IPS DF 6.9 (cell line): Measurements from ENCODE around the gene BCL11A.

Source experiments
- DNase-seq: peaks from one replicate; pipeline ENCODE4 v3.0.0-alpha.2; 2013; ENCODE audit warnings: low read depth, low spot score
- H3K27ac ChIP-seq: one replicate; pipeline ENCODE4 v1.5.1; 2013; ENCODE audit warnings: low read length, control low read depth
- H3K27me3 ChIP-seq: 2 replicates; pipeline ENCODE4 v1.6.1; 2013; ENCODE audit warnings: mild to moderate bottlenecking, low read length; ENCODE audit not compliant: control insufficient read depth, insufficient read depth
- H3K36me3 ChIP-seq: 2 replicates; pipeline ENCODE4 v1.6.1; 2013; ENCODE audit warnings: low read length; ENCODE audit not compliant: control insufficient read depth, insufficient read depth
- H3K4me1 ChIP-seq: 2 replicates; pipeline ENCODE4 v1.6.1; 2013; ENCODE audit warnings: low read length; ENCODE audit not compliant: control insufficient read depth, insufficient read depth
- H3K4me3 ChIP-seq: 2 replicates; pipeline ENCODE4 v1.5.1; 2013; ENCODE audit warnings: mild to moderate bottlenecking, low read length
- H3K9me3 ChIP-seq: 2 replicates; pipeline ENCODE4 v1.6.1; 2013; ENCODE audit warnings: low read length, inconsistent platforms; ENCODE audit not compliant: control insufficient read depth, insufficient read depth
- WGBS: extraction: QIAGEN DNeasy Blood & Tissue Kit; methylation state at CpG from one replicate; pipeline ENCODE4 v1.1.7; 2013; ENCODE audit warnings: mixed read lengths, missing lambda C conversion rate; ENCODE audit not compliant: insufficient read length, insufficient coverage; 5-methylcytosine and 5-hydroxymethylcytosine counted together

Gene BCL11A

DNA sequence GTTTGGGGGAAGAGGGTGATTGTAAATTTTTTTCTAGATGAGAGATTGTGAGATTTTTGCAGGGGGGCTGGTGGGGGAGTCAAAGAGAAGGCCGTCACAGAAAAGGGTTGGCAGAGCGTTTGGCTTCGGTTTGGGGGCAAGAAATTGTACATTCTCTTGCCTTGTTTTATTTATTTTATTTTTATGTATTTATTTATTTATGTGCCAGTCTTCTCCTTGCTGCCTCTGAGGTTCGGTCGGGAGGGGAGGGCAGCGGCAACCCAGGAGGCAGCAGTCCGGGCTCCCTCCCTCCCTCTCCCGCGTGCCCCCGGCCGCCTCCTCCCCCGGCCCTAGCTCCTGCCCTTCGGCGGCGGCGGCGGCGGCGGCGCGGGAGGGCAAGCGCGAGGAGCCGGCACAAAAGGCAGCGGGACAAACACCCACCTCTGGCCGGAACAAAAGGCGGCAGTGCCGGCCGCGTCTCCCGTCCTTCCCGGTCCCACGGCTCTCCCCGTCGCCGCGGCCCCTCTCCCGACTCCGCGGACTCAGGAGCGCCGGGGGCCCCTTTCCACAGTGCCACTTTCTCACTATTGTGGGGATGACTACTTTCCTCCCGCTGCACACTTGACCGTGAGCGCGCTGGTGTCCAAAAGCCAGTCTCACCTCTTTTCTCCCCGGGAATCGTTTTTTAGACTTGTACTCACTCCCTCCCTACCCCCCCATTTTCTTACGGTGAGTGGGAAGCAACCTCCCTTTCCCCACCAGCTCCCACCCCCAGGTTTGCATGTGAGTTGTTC, 1.2 kb downstream of the BCL11A start:
- Histone ChIP-seq H3K9me3 (no peaks in the 10 kb centered on the region), H3K36me3 (no peaks in the 10 kb centered on the region), H3K4me3 (peak overlapping the region; percentile 59), H3K27ac (no peak overlapping the region), H3K27me3 (no peaks in the 10 kb centered on the region), H3K4me1 (no peaks in the 10 kb centered on the region)
- WGBS = no CpG with 5 or more reads among the region's 49 CpGs
- no peak for DNase-seq

DNA sequence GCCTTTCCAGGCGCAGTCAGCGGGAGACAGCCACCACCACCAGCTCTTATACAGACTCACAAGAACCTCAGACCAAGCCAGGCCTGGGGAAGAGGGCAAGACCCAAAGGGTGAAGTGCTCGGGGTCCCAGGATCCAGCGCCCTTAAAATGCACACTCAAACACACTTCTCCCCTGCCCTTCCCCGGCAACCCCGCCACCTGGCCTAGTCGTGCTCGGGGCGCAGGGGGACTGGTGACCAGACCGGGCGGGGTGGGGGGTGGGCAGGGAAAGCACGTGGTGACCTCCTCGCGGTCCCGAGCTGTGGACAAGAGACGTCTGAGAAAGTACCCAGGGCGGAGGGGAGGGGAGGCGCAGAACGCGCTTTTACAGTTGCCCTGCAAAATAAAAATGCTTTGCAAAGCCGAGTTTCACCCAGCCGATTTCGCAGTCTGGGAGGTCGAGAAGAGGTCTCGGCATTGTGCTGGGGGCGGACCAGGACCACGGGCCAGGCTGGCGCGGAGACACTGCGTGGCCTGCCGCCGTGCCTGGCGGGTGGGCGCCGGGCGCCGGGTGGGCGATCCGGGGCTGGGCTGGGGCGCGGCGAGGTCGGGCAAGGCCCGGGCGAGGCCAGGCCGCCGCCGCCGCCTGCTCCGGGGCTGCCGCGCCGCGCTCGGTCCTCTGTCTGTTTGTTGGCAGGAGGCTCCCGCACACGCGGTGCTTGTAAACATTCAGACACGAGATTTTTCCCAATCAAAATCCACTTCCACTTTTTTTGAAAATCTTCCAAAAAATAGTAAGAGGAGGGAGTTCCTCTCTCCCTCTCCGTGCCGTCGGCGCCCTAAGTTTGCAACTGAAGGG, 2.0 kb downstream of the BCL11A start:
- no peaks in the 10 kb centered on the region for H3K27me3 ChIP-seq
- no peaks in the 10 kb centered on the region for H3K9me3 ChIP-seq
- H3K4me1 ChIP-seq = no peaks in the 10 kb centered on the region
- no CpG with 5 or more reads among the region's 63 CpGs for WGBS
- H3K27ac ChIP-seq = no peak overlapping the region
- DNase-seq = no peak
- H3K4me3 ChIP-seq = peak overlapping the region; percentile 59; the same call in 1 of the 2 replicates
- H3K36me3 ChIP-seq = no peaks in the 10 kb centered on the region

DNA sequence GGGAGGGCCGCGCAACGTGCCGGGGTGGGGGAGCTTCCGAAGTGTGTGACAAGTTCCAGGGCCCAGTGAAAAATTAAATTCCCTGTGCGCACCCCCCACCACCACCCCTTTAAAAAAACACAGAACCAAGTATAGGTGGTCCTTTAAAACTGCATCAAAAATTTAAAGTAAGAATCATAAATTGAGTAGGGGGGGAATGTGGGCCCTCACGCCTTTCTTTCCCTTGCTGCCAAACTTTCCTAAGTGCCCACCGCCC, 2.5 kb downstream of the BCL11A start:
- no peak overlapping the region for H3K27ac ChIP-seq
- H3K4me3 ChIP-seq = peak overlapping the region; percentile 59; the same call in 1 of the 2 replicates
- DNase-seq = no peak
- H3K27me3 ChIP-seq = no peaks in the 10 kb centered on the region
- no peaks in the 10 kb centered on the region for H3K4me1 ChIP-seq
- no peaks in the 10 kb centered on the region for H3K9me3 ChIP-seq
- WGBS = no CpG with 5 or more reads among the region's 8 CpGs
- peaks cover under 1% of the 10 kb centered on the region; the same call in 1 of the 2 replicates for H3K36me3 ChIP-seq

DNA sequence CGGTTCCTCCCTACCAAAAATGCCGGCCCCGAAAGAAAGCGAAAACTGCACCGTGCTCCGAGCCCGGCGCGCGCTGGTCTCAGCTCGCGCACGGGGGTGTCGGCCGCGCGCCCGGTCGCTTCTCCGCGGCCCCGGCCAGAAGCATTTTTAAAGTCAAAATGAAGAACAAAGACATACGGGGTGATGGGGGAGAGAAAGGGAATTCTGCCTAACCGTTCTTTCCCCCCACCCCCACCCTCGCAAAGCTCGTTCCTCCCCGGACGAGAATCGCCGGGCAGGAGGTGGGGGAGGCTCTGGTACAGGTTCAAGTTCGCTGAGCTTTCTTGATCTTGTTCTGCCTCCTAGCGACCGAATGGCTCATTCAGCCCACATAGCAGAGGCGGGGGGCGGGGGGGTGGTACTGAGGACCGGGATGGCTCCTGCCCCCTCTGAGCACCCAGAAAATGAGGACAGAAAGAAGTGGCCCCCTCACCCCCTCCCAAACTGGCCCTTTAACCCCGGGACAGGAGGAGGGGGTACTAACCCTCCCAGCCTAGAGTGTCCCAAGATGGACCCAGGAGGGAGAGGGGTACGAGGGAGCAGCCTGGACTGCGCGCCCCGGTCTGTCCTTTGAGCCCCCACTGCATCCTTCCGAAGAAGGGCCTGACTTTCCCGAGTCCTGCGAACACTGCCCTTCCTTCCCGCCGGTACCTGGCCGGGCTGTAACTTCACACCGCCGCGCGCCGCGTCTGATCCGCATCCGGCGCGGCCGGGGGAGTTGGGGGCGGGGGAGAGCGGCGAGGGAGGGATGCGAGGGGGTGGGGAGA, 3.1 kb downstream of the BCL11A start:
- H3K4me1 ChIP-seq = no peaks in the 10 kb centered on the region
- no peak for DNase-seq
- peaks cover 4% of the 10 kb centered on the region; the same call in 1 of the 2 replicates for H3K36me3 ChIP-seq
- peak overlapping the region; percentile 59; the same call in 1 of the 2 replicates for H3K4me3 ChIP-seq
- WGBS = no CpG with 5 or more reads among the region's 62 CpGs
- H3K27ac ChIP-seq = peak overlapping the region; percentile 46
- H3K27me3 ChIP-seq = no peaks in the 10 kb centered on the region
- no peaks in the 10 kb centered on the region for H3K9me3 ChIP-seq

DNA sequence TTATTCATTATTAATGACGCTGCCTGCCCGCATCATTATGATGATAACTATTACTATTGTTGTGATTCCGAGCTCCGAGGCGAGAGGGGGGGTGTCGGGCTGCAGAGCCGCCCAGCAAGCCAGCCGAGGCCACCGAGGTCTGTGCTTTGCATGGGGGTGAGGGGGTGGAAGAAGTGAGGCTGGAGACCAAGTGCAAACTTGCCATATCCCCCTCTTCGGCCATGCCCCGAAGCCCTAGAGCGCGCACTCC, 3.6 kb downstream of the BCL11A start:
- Histone ChIP-seq H3K4me3 (peak overlapping the region; percentile 59; the same call in 1 of the 2 replicates), H3K9me3 (no peaks in the 10 kb centered on the region), H3K27me3 (no peaks in the 10 kb centered on the region), H3K36me3 (peaks cover 6% of the 10 kb centered on the region; the same call in 1 of the 2 replicates), H3K27ac (no peak overlapping the region), H3K4me1 (0 out of 2 replicates have a peak, but pooled peaks cover 1% of the 10 kb centered on the region)
- no peak for DNase-seq
- WGBS = no CpG with 5 or more reads among the region's 13 CpGs

DNA sequence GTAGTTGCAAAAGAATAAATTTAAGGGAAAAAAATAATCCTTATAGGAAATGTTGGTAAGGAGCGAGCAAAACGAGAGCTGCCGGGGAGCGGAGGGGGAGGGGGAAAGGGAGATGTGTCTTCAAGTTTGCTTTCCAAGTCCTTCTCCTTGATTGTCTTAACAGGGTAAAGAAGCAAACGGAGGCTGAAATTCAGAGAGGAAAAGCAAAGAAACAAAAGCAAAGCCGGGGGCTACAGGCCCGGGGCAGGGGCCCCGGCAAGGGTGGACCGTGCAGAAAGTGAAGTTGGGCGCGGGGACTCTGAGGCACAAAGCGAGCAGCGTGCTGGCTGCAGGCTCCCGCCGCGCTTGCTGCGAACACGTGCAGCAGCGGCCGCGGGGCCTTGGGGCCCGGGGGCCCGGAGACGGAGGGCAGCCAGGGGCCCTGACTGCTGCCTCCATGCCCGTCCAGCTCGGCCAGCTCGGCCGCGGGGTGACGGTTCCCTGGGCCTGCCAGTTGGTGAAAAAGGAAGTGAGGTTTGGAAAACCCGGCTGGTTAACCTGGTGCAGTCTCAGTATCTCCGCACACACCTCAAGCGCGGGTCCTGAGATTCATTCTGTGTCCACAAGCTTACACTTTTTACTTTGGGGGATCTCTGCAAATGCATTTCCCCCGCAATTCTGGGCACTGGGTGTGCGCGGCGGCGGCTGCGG, 4.1 kb downstream of the BCL11A start:
- no CpG with 5 or more reads among the region's 40 CpGs for WGBS
- Histone ChIP-seq H3K27ac (no peak overlapping the region), H3K9me3 (no peaks in the 10 kb centered on the region), H3K4me3 (peak overlapping the region; percentile 59; the same call in 1 of the 2 replicates), H3K4me1 (0 out of 2 replicates have a peak, but pooled peaks cover 1% of the 10 kb centered on the region), H3K36me3 (peaks cover 6% of the 10 kb centered on the region; the same call in 1 of the 2 replicates), H3K27me3 (no peaks in the 10 kb centered on the region)
- DNase-seq = no peak

DNA sequence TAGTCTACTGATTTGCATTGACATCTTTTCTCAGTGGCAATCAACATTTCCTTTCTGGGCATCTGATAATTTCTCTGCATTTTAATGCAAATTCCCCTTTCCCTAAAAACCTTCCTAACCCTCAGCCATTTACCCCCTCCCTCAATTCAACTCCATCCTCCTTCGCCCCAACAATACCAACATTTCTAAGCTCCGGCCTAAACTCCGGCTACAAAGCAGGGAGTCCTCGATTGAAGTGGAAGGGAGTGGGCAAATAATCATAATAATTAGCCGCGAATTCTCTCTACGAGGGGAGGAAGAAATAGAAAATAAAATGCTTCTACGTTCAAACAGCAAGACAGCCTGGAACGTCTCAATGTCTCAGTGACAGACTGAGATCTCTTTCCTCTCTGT, 4.6 kb downstream of the BCL11A start:
- no peak for DNase-seq
- Histone ChIP-seq H3K27me3 (no peaks in the 10 kb centered on the region), H3K4me1 (peaks cover 3% of the 10 kb centered on the region; the same call in 1 of the 2 replicates), H3K27ac (no peak overlapping the region), H3K36me3 (peaks cover 10% of the 10 kb centered on the region; the same call in 1 of the 2 replicates), H3K9me3 (no peaks in the 10 kb centered on the region), H3K4me3 (peak overlapping the region; percentile 59; the same call in 1 of the 2 replicates)
- WGBS = 100% methylated on average over 1 of the region's 9 CpGs

DNA sequence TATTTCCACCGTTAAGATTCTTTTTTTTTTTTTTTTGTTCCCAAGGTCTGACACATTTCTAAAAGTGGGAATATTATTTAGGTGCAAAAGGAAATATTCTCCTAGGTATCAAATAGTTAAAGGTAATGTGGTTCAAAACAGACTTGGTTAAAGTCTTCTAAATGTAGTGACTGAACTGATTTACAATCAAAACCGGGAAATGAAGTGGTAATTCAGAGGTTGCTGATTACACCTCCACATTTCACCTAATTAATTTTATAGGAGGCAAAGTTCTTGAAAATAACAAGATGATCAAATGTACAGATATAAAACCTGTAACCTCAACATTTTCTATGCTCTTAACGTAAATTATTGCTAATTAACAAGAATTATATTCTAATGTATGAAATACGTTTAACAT, 5.1 kb downstream of the BCL11A start:
- Histone ChIP-seq H3K4me1 (peaks cover 3% of the 10 kb centered on the region; the same call in 1 of the 2 replicates), H3K4me3 (no peak overlapping the region), H3K9me3 (no peaks in the 10 kb centered on the region), H3K27me3 (no peaks in the 10 kb centered on the region), H3K27ac (no peak overlapping the region), H3K36me3 (peaks cover 10% of the 10 kb centered on the region; the same call in 1 of the 2 replicates)
- no CpG with 5 or more reads among the region's 4 CpGs for WGBS
- no peak for DNase-seq

DNA sequence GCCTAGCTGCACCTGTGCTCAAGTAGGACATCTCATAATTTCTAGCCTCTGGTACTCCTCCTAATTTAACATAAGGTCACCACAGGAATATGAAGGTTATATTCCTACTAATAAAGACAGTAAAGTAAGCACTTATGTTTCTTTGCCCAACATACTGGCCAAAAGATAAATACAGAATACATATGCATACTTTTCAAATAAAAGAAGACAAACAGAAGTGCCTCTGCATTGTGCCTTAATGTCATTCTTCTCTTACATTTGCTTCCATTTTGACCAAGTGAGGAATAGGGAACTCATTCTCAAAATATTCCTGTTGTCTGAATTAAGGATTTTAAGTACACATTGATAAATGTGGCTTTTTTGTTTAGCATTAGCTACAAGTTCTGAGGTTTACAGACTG, 5.6 kb downstream of the BCL11A start:
- H3K9me3 ChIP-seq = no peaks in the 10 kb centered on the region
- no peak overlapping the region for H3K4me3 ChIP-seq
- DNase-seq = no peak
- H3K27me3 ChIP-seq = no peaks in the 10 kb centered on the region
- peaks cover 3% of the 10 kb centered on the region; the same call in 1 of the 2 replicates for H3K4me1 ChIP-seq
- no peak overlapping the region for H3K27ac ChIP-seq
- peaks cover 10% of the 10 kb centered on the region; the same call in 1 of the 2 replicates for H3K36me3 ChIP-seq
